OCI-LY7 (cell line): ENCODE results near the gene CASTOR2. TPM values are rescaled to one million over a fixed set of nuclear protein-coding genes. Genes with fewer than 3 reads are reported as not detected.
A peak's percentile ranks its signal among the peaks of the same experiment; 100 is the strongest.

ENCODE experiments used
- BruUV-seq: library from RNA; stranded (reverse); fragments of 400-500 nt; replicated peaks from 2 replicates; lab custom pipeline; 2021; lab: Mats Ljungman, UMichigan
- CTCF ChIA-PET: fragments of 300-600 bp; sonication (Branson Sonifier 250); formaldehyde crosslinking; loops from one replicate; lab custom pipeline; 2022; ENCODE audit warnings: antibody characterized with exemption; ENCODE audit not compliant: unreplicated experiment; lab: Charles Lee
- POLR2A ChIA-PET: fragments of 300-600 bp; sonication (Branson Sonifier 250); formaldehyde crosslinking; loops from one replicate; lab custom pipeline; 2022; ENCODE audit warnings: antibody characterized with exemption; lab: Charles Lee
- DNase-seq: peaks from one replicate; pipeline ENCODE4 v3.0.0-alpha.2; 2015; ENCODE audit warnings: low spot score
- H2AFZ ChIP-seq: fragments of 200-600 bp; sonication (generic), shearing (Covaris generic); 2 replicates; pipeline ENCODE4 v1.6.1; 2014; ENCODE audit warnings: mild to moderate bottlenecking, antibody characterized with exemption, low read length, moderate library complexity
- H3K27ac ChIP-seq: fragments of 200-600 bp; sonication (generic); 2 replicates; pipeline ENCODE4 v1.5.1; 2014; ENCODE audit warnings: mixed run types, low read depth, mild to moderate bottlenecking, moderate library complexity, low read length, inconsistent platforms; ENCODE audit not compliant: poor library complexity, severe bottlenecking
- H3K36me3 ChIP-seq: fragments of 200-600 bp; sonication (generic); 2 replicates; pipeline ENCODE4 v1.6.1; 2014; ENCODE audit warnings: mild to moderate bottlenecking, antibody characterized with exemption, low read length, moderate library complexity, mixed read lengths; ENCODE audit not compliant: insufficient read depth
- H3K4me1 ChIP-seq: fragments of 200-600 bp; sonication (generic); 2 replicates; pipeline ENCODE4 v1.5.1; 2014; ENCODE audit warnings: mild to moderate bottlenecking, low read length; ENCODE audit not compliant: insufficient read depth, poor library complexity, severe bottlenecking
- H3K4me2 ChIP-seq: fragments of 200-600 bp; sonication (generic); 2 replicates; pipeline ENCODE4 v1.6.1; 2014; ENCODE audit warnings: mild to moderate bottlenecking, low read length
- H3K4me3 ChIP-seq: fragments of 200-600 bp; sonication (generic); 2 replicates; pipeline ENCODE4 v1.5.1; 2014; ENCODE audit warnings: mild to moderate bottlenecking, low read depth, low read length; ENCODE audit not compliant: poor library complexity, severe bottlenecking
- H3K79me2 ChIP-seq: fragments of 200-600 bp; sonication (generic); 2 replicates; pipeline ENCODE4 v1.6.1; 2016; ENCODE audit warnings: low read depth, mild to moderate bottlenecking, low read length, moderate library complexity, mixed read lengths; ENCODE audit not compliant: insufficient read depth
- H3K9me2 ChIP-seq: fragments of 200-600 bp; sonication (generic); 2 replicates; pipeline ENCODE4 v1.6.1; 2016; ENCODE audit warnings: mild to moderate bottlenecking, low read length, mixed read lengths; ENCODE audit not compliant: insufficient read depth
- H3K9me3 ChIP-seq: fragments of 200-600 bp; sonication (generic); 2 replicates; pipeline ENCODE4 v1.6.1; 2014; ENCODE audit warnings: mild to moderate bottlenecking, mixed run types, low read length, mixed read lengths
- H4K20me1 ChIP-seq: fragments of 200-600 bp; sonication (generic); 2 replicates; pipeline ENCODE4 v1.6.1; 2014; ENCODE audit warnings: mild to moderate bottlenecking, antibody characterized with exemption, low read length, moderate library complexity, mixed read lengths; ENCODE audit not compliant: insufficient read depth
- EZH2phosphoT487 ChIP-seq: fragments of 200-600 bp; sonication (generic); IDR thresholded peaks from 2 replicates; pipeline ENCODE4 v1.6.1; 2018; ENCODE audit warnings: low read depth, borderline replicate concordance, mild to moderate bottlenecking, mixed run types, antibody characterized with exemption, low read length, moderate library complexity, mixed read lengths
- intact Hi-C: fragments of 100-400 bp; cut with micrococcal nuclease; formaldehyde crosslinking; loops from one replicate; pipeline ENCODE4 v1.10.0; 2022; ENCODE audit not compliant: unreplicated experiment
- total RNA-seq, 2 experiments: library from RNA; depleted of rRNA in 1 of 2; stranded (reverse); fragments of >200 nt in 1 of 2; shearing (Covaris generic) in 1 of 2; gene quantifications; 2 replicates each; pipeline ENCODE4 v1.2.3, GENCODE V29; 2014 to 2022
- TF ChIP-seq, protein P1 (sequence below): fragments of 200-600 bp; sonication (generic); conservative IDR thresholded peaks from 2 replicates; pipeline ENCODE4 v1.5.1; 2014; ENCODE audit warnings: mild to moderate bottlenecking, antibody characterized with exemption, low read length, moderate library complexity, mixed read lengths

CASTOR2 gene
- total RNA-seq, 2 experiments from 2014 or later = 5.8 to 13.7 TPM

DNA sequence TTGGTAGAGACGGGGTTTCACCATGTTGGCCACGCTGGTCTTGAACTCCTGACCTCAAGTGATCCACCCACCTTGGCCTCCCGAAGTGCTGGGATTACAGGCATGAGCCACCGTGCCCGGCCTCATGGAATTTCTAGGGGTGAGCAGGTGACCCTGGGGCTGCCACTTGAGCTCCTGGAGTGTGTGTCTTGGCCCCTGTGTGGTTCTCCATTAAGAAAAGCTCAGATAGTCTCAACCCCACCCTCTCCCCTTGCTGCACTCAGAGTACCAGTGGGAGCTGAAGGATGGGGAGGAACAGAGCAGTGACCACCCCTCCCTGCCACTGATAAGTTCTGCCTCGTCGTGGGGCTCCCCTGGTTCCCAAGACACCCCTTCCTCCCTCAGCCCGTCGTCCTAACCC lies 63.8 kb downstream of the CASTOR2 start:
- Histone ChIP-seq H3K36me3 (peaks cover 6% of the 10 kb centered on the region; the same call in 1 of the 2 replicates), H2AFZ (no peak overlapping the region), H3K4me1 (no peaks in the 10 kb centered on the region), H3K9me2 (no peaks in the 10 kb centered on the region), H3K4me2 (no peak overlapping the region), H3K79me2 (no peaks in the 10 kb centered on the region), H3K4me3 (no peak overlapping the region), H3K27ac (no peak overlapping the region), H3K9me3 (no peaks in the 10 kb centered on the region), H4K20me1 (no peaks in the 10 kb centered on the region)
- BruUV-seq = no TSS peak
- no peak for DNase-seq
- TF ChIP-seq, protein P1, sequence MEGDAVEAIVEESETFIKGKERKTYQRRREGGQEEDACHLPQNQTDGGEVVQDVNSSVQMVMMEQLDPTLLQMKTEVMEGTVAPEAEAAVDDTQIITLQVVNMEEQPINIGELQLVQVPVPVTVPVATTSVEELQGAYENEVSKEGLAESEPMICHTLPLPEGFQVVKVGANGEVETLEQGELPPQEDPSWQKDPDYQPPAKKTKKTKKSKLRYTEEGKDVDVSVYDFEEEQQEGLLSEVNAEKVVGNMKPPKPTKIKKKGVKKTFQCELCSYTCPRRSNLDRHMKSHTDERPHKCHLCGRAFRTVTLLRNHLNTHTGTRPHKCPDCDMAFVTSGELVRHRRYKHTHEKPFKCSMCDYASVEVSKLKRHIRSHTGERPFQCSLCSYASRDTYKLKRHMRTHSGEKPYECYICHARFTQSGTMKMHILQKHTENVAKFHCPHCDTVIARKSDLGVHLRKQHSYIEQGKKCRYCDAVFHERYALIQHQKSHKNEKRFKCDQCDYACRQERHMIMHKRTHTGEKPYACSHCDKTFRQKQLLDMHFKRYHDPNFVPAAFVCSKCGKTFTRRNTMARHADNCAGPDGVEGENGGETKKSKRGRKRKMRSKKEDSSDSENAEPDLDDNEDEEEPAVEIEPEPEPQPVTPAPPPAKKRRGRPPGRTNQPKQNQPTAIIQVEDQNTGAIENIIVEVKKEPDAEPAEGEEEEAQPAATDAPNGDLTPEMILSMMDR = no peak
- no peak for TF ChIP-seq EZH2phosphoT487
- CTCF ChIA-PET = no interaction called here
- intact Hi-C loops = no loop called here
- POLR2A ChIA-PET = no interaction called here

DNA sequence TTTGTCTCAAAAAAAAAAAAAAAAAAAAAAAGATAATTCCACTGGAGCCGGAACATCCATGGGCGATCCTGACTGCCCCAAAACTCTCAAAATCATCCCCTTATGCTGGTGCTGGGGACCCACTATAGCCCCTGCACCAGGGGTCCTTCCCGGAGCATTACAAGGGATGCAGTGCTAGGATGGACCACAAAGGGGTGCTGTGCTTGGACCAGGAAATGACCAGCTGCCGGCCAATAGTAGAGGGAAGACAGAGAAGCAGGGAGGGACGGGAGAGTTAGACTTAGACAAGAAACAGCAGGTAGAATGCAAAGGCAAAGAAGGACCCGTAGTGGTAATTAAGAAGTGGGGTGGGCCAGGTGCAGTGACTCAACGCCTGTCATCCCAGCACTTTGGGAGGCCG lies 68.6 kb downstream of the CASTOR2 start:
- H4K20me1 ChIP-seq = no peaks in the 10 kb centered on the region
- BruUV-seq = no TSS peak
- H3K9me2 ChIP-seq = no peaks in the 10 kb centered on the region
- DNase-seq = no peak
- no peak overlapping the region for H3K4me3 ChIP-seq
- H3K79me2 ChIP-seq = no peaks in the 10 kb centered on the region
- no peak overlapping the region for H3K4me2 ChIP-seq
- H3K36me3 ChIP-seq = peaks cover 6% of the 10 kb centered on the region; the same call in 1 of the 2 replicates
- H3K9me3 ChIP-seq = no peaks in the 10 kb centered on the region
- intact Hi-C loops = no loop called here
- TF ChIP-seq, protein P1 = peak; percentile 29; the same call in 1 of the 2 replicates
- no peak for TF ChIP-seq EZH2phosphoT487
- no peak overlapping the region for H2AFZ ChIP-seq
- no peaks in the 10 kb centered on the region for H3K4me1 ChIP-seq
- CTCF ChIA-PET = no interaction called here
- POLR2A ChIA-PET = no interaction called here
- no peak overlapping the region for H3K27ac ChIP-seq

DNA sequence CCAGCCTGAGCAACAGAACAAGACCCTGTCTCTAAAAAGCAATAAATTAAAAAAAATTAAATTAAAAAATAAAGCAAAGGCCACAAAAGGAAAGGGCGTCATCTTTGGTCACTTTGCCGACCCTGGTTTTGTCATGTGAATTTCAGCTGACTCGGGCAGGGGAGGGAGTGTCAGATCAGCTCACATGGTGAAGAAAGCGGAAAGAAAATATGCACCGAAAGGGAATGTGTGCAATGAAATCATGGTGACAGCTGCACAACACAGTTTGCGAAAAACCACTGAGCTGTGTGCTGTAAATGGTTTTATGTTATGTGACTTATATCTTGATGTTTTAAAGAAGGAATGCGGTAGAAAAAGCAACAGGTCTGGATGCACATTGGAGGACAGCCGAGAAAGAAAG lies 69.3 kb downstream of the CASTOR2 start:
- BruUV-seq = no TSS peak
- DNase-seq = no peak
- intact Hi-C loops = no loop called here
- POLR2A ChIA-PET = interaction anchor here (0.7 kb wide), 1 partner anchor 1025 kb away, joined by 3 read pairs; no protein-coding TSS in a partner anchor
- Histone ChIP-seq H3K9me2 (no peaks in the 10 kb centered on the region), H3K27ac (no peak overlapping the region), H4K20me1 (no peaks in the 10 kb centered on the region), H3K9me3 (no peaks in the 10 kb centered on the region), H2AFZ (no peak overlapping the region), H3K79me2 (no peaks in the 10 kb centered on the region), H3K4me3 (no peak overlapping the region), H3K36me3 (peaks cover 6% of the 10 kb centered on the region; the same call in 1 of the 2 replicates), H3K4me2 (no peak overlapping the region), H3K4me1 (no peaks in the 10 kb centered on the region)
- CTCF ChIA-PET = no interaction called here
- no peak for TF ChIP-seq EZH2phosphoT487
- TF ChIP-seq, protein P1 = no peak
